Activated CD4-positive, alpha-beta T cell treated with anti-CD3 and anti-CD28 coated beads for 48 hours (primary cell): ENCODE data around the gene IRX3.
"Not testable (repeated sequence)": the region's sequence is repeated elsewhere in the genome, so short reads cannot be mapped to it uniquely, and the experiment has no call there.

Source experiments
- DNase-seq: peaks from one replicate; pipeline ENCODE4 v3.0.0-alpha.2; 2020

IRX3 gene

GRCh38 chr16:54273566-54273965 lies 13.0 kb downstream of the IRX3 start:
- no peak for DNase-seq

- no peak for DNase-seq
Observed at GRCh38 chr16:54270711-54271110, 15.9 kb downstream of the IRX3 start.

- no peak for DNase-seq
Observed at GRCh38 chr16:54269461-54269860, 17.1 kb downstream of the IRX3 start.

GRCh38 chr16:54268766-54269165 lies 17.8 kb downstream of the IRX3 start:
- no peak for DNase-seq

- DNase-seq = no peak
Observed at GRCh38 chr16:54268340-54268739, 18.2 kb downstream of the IRX3 start.

GRCh38 chr16:54266363-54266955 lies 20.1 kb downstream of the IRX3 start:
- no peak for DNase-seq

- no peak for DNase-seq
Observed at GRCh38 chr16:54265575-54266107, 20.9 kb downstream of the IRX3 start.

- no peak for DNase-seq
Observed at GRCh38 chr16:54253118-54253517, 33.5 kb downstream of the IRX3 start.

- no peak for DNase-seq
Observed at GRCh38 chr16:54248863-54249710, 37.5 kb downstream of the IRX3 start.

GRCh38 chr16:54247705-54248104 lies 38.9 kb downstream of the IRX3 start:
- not testable (repeated sequence) for DNase-seq

- DNase-seq = no peak
Observed at GRCh38 chr16:54246454-54246821, 40.1 kb downstream of the IRX3 start.

GRCh38 chr16:54245788-54246453 lies 40.7 kb downstream of the IRX3 start:
- no peak for DNase-seq

- DNase-seq = no peak
Observed at GRCh38 chr16:54244061-54244886, 42.3 kb downstream of the IRX3 start.

- no peak for DNase-seq
Observed at GRCh38 chr16:54243202-54243601, 43.4 kb downstream of the IRX3 start.

GRCh38 chr16:54242199-54242598 lies 44.4 kb downstream of the IRX3 start:
- DNase-seq = peak; percentile 3

GRCh38 chr16:54241525-54241924 lies 45.1 kb downstream of the IRX3 start:
- DNase-seq = no peak

- no peak for DNase-seq
Observed at GRCh38 chr16:54240271-54241129, 46.1 kb downstream of the IRX3 start.

GRCh38 chr16:54239456-54239855 lies 47.1 kb downstream of the IRX3 start:
- DNase-seq = no peak

- no peak for DNase-seq
Observed at GRCh38 chr16:54236773-54237172, 49.8 kb downstream of the IRX3 start.

- DNase-seq = no peak
Observed at GRCh38 chr16:54233615-54234014, 53.0 kb downstream of the IRX3 start.
